T-helper 2 cell treated with Interferon-gamma antibody and Interleukin-4, amounts not matched to agents 5 μg/mL and 100 μg/mL, for 36 hours (primary cell): Measurements from ENCODE around the gene PDCD1LG2.
A peak's percentile ranks its signal among the peaks of the same experiment; 100 is the strongest.

ENCODE experiments used
- DNase-seq: peaks from one replicate; pipeline ENCODE4 v3.0.0; 2021; ENCODE audit warnings: low spot score
- H3K27ac Mint-ChIP-seq: one replicate; pipeline ENCODE4 v1.8.0; 2021; ENCODE audit warnings: mild to moderate bottlenecking, mixed read lengths
- H3K27me3 Mint-ChIP-seq: one replicate; pipeline ENCODE4 v1.8.0; 2021; ENCODE audit warnings: low read depth, mixed read lengths
- H3K36me3 Mint-ChIP-seq: one replicate; pipeline ENCODE4 v1.8.0; 2021; ENCODE audit warnings: low read depth, mixed read lengths
- H3K4me1 Mint-ChIP-seq: one replicate; pipeline ENCODE4 v1.8.0; 2021; ENCODE audit warnings: low read depth, mixed read lengths
- H3K4me3 Mint-ChIP-seq: one replicate; pipeline ENCODE4 v1.8.0; 2022; ENCODE audit warnings: mild to moderate bottlenecking, moderate library complexity, mixed read lengths
- H3K9me3 Mint-ChIP-seq: one replicate; pipeline ENCODE4 v1.8.0; 2021; ENCODE audit warnings: mixed read lengths

Gene PDCD1LG2

DNA sequence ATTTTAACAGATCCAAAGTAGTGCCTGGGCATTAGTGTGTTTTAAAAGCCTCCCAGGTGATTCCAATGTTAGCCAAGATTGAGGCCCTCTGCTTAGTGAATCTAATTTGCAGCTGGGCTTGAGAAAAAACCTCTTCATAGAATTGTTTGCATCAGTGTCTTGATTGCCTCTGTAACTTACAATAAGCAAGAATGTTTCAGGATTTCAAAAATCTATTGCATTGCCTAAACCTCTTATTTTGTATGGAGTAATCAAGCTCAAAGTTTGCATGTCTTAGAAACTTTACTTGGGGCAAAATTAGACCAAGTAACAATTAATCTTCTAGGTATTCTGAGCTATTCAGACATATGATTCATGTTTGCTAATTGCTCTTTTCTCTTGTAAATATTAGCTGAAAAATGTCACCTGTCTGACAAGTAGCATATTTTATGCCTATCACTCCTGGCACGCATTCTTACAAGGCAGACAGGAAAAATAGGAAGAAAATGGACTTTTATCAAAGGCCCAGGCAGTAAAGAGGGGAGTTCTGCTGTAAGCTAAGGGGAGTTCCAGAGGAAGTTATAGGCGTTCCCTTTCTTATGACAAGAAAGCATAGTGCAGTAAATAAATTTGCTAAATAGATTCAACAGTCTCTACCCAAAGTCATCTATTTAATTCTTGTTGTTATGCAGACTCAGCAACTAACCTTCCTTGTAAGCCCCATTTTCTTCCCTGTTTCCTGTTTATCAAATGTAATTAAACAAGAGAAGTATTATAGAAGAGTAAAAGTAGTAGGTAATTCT is 21.0 kb downstream of the PDCD1LG2 start:
- Mint-ChIP-seq H3K4me3 (peak overlapping the region; percentile 48), H3K9me3 (no peaks in the 10 kb centered on the region), H3K27me3 (no peaks in the 10 kb centered on the region), H3K4me1 (peaks cover 18% of the 10 kb centered on the region), H3K27ac (peak overlapping the region; percentile 78), H3K36me3 (peaks cover 15% of the 10 kb centered on the region)
- DNase-seq: no peak

DNA sequence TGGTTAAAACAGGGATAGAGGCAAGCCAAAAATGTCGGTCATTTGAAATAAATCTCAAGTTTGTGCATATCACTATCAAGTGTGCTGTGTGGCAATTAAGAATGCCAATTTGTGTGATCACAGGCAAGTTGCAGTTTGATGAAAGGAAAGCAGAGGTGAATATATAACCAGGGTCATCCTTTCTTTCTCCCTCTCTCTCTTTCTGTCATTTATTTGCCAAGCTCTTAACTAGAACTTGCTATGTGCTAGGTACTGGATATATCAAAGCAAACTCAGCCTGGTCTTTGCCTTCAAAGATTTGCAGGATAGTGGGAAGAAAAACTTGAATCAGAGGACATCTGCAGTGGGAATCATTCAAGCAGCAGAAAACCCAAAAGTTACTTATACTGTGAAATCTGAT is 22.0 kb downstream of the PDCD1LG2 start:
- H3K4me3 Mint-ChIP-seq: no peak overlapping the region
- peaks cover 17% of the 10 kb centered on the region for H3K36me3 Mint-ChIP-seq
- H3K27ac Mint-ChIP-seq: no peak overlapping the region
- DNase-seq: no peak
- no peaks in the 10 kb centered on the region for H3K27me3 Mint-ChIP-seq
- peaks cover 18% of the 10 kb centered on the region for H3K4me1 Mint-ChIP-seq
- H3K9me3 Mint-ChIP-seq: no peaks in the 10 kb centered on the region

DNA sequence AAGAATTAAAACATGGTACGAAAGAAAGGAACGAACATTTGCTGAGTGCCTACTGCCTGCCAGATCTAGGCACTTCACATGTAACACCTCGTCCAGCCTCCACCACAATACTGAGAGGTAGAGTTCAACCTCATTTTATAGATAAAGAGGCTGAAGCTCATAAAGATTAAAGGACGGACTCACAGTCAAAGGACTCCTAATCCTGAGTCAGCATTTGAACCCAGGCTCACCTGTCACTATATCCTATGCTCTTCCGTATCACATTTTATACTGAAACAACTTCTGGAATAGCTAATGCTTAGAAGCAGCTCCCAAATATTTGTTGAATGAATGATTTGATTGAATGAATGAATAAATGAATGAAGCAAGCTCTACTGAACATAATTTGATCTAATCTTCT is 22.5 kb downstream of the PDCD1LG2 start:
- H3K36me3 Mint-ChIP-seq: peaks cover 19% of the 10 kb centered on the region
- H3K27ac Mint-ChIP-seq: no peak overlapping the region
- H3K4me1 Mint-ChIP-seq: peaks cover 18% of the 10 kb centered on the region
- H3K4me3 Mint-ChIP-seq: no peak overlapping the region
- no peaks in the 10 kb centered on the region for H3K9me3 Mint-ChIP-seq
- DNase-seq: no peak
- no peaks in the 10 kb centered on the region for H3K27me3 Mint-ChIP-seq

DNA sequence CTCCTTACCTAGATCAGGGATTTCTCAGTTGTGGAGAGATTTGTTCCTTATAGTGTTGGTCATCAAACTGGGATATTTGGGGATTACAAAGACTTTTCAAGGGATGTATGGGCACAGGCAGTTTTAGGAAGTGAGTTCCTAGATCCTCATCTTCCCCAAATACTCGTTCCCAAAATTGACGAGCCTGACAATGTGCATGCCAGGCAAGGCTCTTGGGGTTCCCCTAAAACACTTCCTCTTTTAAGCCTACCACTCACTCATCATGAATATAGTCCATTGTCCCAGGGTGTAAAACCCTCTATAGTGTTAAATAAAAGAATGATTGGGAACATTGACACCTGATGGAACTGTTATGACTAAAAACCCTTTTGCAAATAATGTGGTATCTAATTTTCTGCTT is 26.4 kb downstream of the PDCD1LG2 start:
- no peak for DNase-seq
- H3K36me3 Mint-ChIP-seq: peaks cover 32% of the 10 kb centered on the region
- H3K4me1 Mint-ChIP-seq: peaks cover 32% of the 10 kb centered on the region
- no peak overlapping the region for H3K4me3 Mint-ChIP-seq
- H3K27me3 Mint-ChIP-seq: no peaks in the 10 kb centered on the region
- H3K27ac Mint-ChIP-seq: no peak overlapping the region
- H3K9me3 Mint-ChIP-seq: peaks cover 3% of the 10 kb centered on the region

DNA sequence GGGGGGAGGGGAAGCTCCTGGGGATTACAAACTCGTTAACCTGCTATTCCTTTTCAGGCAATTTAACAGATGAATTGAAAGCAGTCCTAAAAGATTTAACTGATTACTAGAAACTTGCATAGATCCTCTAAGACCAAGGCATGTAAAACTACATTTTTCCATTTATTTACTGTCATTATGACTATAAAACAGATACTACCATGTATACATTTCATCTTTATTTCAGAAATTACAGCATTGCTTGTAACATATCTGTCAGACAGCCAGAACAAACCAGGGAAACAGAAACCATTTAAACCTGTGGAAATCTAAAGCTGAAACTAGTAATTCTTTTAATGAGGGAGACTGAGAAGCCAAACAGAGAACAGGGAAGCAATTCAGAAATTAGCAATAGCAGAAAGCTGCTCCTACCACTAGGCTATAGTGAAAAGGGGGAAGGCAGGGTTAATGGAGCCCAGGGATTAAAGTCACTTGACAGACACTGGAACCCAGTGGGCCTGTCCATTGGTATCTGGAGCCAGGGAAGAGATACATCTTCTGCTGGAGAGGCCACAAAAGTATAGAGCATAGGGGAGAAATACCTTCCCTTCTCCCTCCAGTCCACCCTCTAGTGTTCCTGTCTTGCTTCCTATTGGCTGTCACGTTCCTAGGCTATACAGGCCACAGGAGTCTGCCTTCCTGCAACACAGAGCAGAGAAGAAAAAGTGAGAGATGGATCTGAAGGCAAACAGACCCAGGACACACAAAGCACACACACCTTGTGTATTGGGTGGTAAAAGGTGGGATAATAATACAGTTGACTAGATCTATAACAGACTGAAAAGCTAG is 33.8 kb downstream of the PDCD1LG2 start:
- Mint-ChIP-seq H3K9me3 (peaks cover 5% of the 10 kb centered on the region), H3K27ac (peak overlapping the region; percentile 35)

DNA sequence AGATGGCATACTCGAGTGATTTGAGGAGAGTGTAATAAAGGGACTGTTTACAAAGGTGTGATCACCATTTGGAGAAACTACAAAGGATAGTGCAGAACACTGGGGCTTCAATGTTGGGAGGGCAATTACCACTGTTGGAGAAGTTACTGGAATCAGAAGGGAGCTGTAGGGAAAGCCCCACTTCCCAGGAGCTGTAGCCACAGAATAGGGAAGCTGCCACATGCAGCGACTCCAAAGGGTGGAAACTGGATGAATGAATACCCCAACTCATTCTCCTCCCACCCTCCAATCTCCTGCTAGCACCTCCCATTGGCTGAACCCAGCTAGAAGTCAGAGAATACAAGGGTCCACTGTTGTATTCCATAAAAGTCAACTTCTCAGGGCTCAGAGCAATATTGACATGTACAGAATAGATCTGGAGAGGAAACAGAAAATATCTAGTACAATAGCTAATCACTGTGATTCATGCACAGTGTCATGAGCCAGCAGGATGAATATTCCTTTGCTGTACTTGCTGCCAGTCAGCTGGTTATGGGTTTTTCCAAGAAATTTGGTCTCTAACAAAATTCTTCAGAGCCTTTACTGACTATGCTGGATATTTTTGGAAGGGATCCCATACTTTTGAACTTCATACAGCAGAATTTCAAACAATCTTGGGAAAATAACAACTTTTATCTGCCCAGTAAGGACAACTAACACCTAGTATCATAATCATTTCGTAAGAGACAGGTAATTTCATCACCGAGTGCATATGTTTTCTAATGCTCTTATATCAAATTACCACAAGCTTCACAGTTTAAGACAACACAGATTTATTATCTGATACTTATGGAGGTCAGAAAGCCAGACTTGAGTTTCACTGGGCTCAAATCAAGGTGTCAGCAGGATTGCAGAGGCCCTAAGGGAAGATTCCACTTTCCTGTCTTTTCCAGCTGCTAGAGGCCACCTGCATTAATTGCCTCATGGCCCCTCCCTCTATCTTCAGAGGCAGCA is 39.6 kb downstream of the PDCD1LG2 start:
- H3K9me3 Mint-ChIP-seq: no peaks in the 10 kb centered on the region
- H3K27me3 Mint-ChIP-seq: no peaks in the 10 kb centered on the region
- H3K27ac Mint-ChIP-seq: no peak overlapping the region
- H3K36me3 Mint-ChIP-seq: peaks cover 12% of the 10 kb centered on the region
- DNase-seq: no peak
- no peak overlapping the region for H3K4me3 Mint-ChIP-seq
- no peaks in the 10 kb centered on the region for H3K4me1 Mint-ChIP-seq

More for the DNA sequence above, 33.8 kb downstream of the PDCD1LG2 start:
- Mint-ChIP-seq H3K4me1 (peaks cover 25% of the 10 kb centered on the region), H3K27me3 (no peaks in the 10 kb centered on the region), H3K36me3 (peaks cover 12% of the 10 kb centered on the region), H3K4me3 (no peak overlapping the region)
- DNase-seq: no peak

DNA sequence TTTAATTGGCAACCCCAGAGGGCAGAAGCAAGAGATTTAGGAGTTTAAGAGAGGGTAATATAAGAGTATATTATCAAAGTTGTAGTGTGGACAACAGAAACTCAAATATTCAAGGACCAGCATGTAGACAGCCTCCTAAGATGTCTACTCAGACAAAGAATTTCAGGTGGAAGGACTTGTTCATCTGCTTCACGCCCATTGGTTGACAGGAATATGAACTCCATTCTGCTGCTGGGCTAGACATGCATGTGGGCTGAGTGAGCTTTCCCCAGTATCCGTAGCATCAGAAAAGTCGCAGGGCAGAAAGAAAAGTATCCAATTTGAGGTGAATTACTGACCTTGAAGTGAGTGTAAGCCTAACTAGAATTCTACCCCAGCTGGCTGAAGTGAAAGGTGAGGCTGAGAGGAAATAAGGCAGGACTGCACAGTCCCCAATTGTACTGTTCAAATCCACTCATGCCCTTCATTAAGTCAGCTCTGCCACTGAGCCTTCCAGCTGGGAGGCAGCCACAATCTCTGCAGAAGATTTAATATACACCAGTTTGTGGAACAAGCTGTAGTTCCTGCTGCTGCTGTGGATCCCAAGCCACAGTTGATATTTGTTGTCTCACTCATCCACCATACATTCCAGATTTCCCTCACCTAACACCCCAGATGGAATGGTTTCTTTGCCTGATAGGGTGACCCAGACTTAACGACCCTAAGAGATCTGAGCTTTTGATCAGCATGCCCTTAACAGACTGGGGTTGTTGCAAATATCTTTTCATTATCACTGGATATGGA is 41.2 kb downstream of the PDCD1LG2 start:
- no peaks in the 10 kb centered on the region for H3K4me1 Mint-ChIP-seq
- no peak overlapping the region for H3K4me3 Mint-ChIP-seq
- peaks cover 12% of the 10 kb centered on the region for H3K36me3 Mint-ChIP-seq
- DNase-seq: no peak
- no peaks in the 10 kb centered on the region for H3K9me3 Mint-ChIP-seq
- no peak overlapping the region for H3K27ac Mint-ChIP-seq
- no peaks in the 10 kb centered on the region for H3K27me3 Mint-ChIP-seq

DNA sequence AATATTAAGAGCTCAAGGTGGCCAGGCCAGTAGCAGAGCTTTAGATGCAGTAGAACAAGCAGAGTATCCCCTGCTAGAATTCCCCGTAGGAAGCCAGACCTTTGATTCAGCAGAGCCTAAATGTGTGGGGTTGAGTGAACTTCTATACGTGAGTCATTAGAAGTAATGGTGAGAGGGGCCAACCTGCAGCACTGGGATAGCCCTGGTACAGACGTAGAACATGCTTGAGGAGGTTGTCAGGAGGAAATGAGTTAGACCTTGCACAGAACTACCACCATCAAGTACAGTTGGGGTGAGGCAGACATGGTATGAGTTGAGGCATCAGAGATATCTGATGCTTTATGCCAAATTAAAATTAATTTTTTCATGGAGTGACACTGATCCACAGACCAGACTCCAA is 42.0 kb downstream of the PDCD1LG2 start:
- Mint-ChIP-seq H3K4me3 (no peak overlapping the region), H3K4me1 (peaks cover 6% of the 10 kb centered on the region), H3K27ac (no peak overlapping the region), H3K27me3 (no peaks in the 10 kb centered on the region), H3K9me3 (no peaks in the 10 kb centered on the region), H3K36me3 (peaks cover 16% of the 10 kb centered on the region)
- no peak for DNase-seq

DNA sequence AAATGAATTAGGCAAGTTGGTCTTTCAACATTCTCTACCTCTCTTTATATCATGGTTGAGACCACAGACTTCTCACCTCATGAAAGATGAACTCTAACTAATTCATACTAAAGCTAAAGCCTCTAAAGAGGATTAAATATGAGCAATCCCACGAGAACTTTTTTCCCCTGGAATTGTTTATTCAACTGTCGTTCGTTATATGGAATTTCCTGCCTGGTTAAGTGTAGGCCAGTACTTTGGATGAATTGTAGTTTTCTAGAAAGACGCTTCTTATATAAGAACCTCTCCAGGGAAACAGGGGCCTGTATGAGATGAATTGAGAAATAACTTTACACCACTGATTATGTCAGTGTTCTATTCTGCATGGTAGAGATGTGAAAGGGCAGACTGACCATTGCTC is 42.9 kb downstream of the PDCD1LG2 start:
- peaks cover 15% of the 10 kb centered on the region for H3K4me1 Mint-ChIP-seq
- no peaks in the 10 kb centered on the region for H3K27me3 Mint-ChIP-seq
- H3K36me3 Mint-ChIP-seq: peaks cover 17% of the 10 kb centered on the region

DNA sequence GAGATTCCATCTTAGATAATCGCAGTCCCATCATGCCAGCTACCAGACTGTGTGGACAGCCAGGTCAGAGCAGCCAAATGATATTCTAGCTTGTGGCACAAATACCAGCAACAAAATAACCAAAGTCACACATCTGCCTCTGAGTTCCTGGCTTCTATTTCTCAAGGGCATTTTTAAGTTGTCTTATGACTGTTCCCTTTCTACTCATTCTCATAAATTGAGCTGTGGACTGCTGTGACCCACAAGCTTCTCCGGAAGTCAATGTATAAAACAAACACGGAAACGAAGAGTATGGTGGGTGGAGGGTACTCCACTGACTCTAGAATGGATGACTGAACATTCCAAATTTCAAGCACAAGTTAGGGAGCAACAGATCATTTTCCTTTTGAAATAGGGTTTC is 43.9 kb downstream of the PDCD1LG2 start:
- Mint-ChIP-seq H3K4me3 (no peak overlapping the region), H3K4me1 (peaks cover 21% of the 10 kb centered on the region), H3K27me3 (no peaks in the 10 kb centered on the region), H3K9me3 (no peaks in the 10 kb centered on the region), H3K36me3 (peaks cover 23% of the 10 kb centered on the region), H3K27ac (no peak overlapping the region)
- no peak for DNase-seq

More for the DNA sequence above, 42.9 kb downstream of the PDCD1LG2 start:
- H3K4me3 Mint-ChIP-seq: no peak overlapping the region
- H3K9me3 Mint-ChIP-seq: no peaks in the 10 kb centered on the region
- H3K27ac Mint-ChIP-seq: no peak overlapping the region
- no peak for DNase-seq

DNA sequence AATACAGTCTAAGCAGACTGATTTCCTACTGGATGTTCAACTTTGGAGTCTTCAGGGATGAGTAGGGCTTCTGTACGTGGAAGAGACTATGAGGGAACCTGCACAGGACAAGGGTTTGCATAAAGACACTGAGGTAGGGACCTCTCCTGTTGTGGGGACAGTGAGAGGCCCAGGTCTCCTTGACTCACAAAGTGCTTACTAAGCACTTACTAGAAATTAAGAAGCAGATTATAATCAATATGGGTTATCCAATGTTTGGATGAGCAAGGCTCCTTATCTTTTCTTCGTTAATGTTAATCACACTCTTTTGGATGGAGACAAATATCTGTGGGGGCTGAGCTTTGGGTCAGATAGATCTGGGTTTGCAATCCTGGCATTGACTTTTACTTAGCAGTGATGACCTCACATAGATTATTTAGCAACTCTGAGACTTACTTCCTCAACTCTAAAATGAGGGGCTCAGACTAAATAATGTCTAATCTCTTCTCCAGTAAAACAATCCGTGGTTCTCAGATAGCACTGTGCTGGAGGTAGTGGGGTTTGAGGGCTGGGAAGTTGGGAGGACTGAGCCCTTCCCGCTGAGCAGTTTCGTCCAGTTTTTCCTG is 45.9 kb downstream of the PDCD1LG2 start:
- H3K9me3 Mint-ChIP-seq: no peaks in the 10 kb centered on the region
- H3K4me3 Mint-ChIP-seq: no peak overlapping the region
- no peak overlapping the region for H3K27ac Mint-ChIP-seq
- H3K27me3 Mint-ChIP-seq: no peaks in the 10 kb centered on the region
- H3K36me3 Mint-ChIP-seq: peaks cover 32% of the 10 kb centered on the region
- peaks cover 25% of the 10 kb centered on the region for H3K4me1 Mint-ChIP-seq
- no peak for DNase-seq

DNA sequence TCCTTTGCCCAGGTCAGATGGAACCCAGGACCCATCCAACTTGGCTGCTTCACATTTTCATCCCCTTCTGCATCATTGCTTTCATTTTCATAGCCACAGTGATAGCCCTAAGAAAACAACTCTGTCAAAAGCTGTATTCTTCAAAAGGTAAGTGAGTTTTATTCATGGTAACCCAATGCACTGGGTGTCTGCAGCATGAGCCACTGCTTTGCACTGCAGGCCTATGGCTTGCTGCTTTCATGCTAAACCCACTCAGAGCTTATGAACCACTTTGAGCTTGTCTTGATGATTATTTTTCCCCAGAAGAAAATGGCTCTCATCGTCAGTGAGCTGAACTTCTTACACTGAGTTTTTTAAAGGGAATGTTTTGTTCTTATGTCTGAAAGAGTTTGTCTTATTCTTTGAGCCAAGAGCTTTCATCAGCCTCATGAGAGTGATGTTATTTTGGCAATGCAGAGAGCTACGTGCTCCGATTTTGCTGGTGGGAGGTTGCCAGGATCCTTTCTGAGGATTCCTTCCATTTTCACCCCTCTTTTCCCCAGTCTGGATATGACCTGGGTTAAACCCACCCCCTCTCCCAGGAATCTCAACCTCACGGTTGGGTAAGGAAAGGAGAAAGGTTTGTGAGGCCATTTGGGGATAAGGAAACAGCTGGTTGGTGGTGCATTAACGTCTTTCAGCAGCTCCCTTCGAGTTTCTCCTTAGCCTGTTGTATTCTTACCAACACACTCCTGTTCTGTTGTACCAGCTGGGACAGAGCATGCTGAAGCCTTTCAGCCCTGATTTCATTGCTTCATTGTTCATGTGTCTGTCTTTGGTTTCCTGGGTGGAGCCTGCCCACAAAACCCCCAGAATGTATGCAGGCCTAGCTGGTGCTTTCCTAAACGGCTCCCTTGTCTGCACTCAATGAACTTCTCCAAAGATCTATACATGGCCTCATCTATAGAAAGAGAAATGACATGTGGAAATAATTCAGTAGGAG is 47.6 kb downstream of the PDCD1LG2 start:
- Mint-ChIP-seq H3K4me3 (peak overlapping the region; percentile 62), H3K27me3 (no peaks in the 10 kb centered on the region), H3K36me3 (peaks cover 35% of the 10 kb centered on the region), H3K4me1 (peaks cover 29% of the 10 kb centered on the region), H3K9me3 (peaks cover 6% of the 10 kb centered on the region), H3K27ac (peak overlapping the region; percentile 86)
- peak; percentile 54 for DNase-seq
